PC-3 (cell line): Measurements from ENCODE around the gene CAMTA2. TPM values are rescaled to one million over a fixed set of nuclear protein-coding genes. Genes with fewer than 3 reads are reported as not detected.

Experiments
- ATAC-seq: fragments of 200-7000 bp; cut with Tn5 transposase; 2 replicates; pipeline ENCODE4 v1.9.1; 2020; ENCODE audit warnings: mild to moderate bottlenecking, moderate library complexity
- BruUV-seq: library from RNA; stranded (reverse); fragments of 400-500 nt; replicated peaks from 2 replicates; lab custom pipeline; 2021; lab: Mats Ljungman, UMichigan
- CTCF ChIA-PET: fragments of 300-600 bp; sonication (Branson Sonifier 250); formaldehyde crosslinking; loops from one replicate; lab custom pipeline; 2022; ENCODE audit warnings: antibody characterized with exemption; lab: Charles Lee
- POLR2A ChIA-PET: fragments of 300-600 bp; sonication (Branson Sonifier 250); formaldehyde crosslinking; loops from one replicate; lab custom pipeline; 2022; ENCODE audit warnings: antibody characterized with exemption; ENCODE audit not compliant: unreplicated experiment; lab: Charles Lee
- DNase-seq: peaks from one replicate; pipeline ENCODE4 v3.0.0-alpha.2; 2015
- H2AFZ ChIP-seq: fragments of 300-600 bp; sonication (generic); 2 replicates; pipeline ENCODE4 v1.6.0; 2016; ENCODE audit warnings: antibody characterized with exemption, low read length
- H3F3A ChIP-seq: fragments of 300-600 bp; sonication (generic); one replicate; pipeline ENCODE4 v1.6.0; 2017; ENCODE audit warnings: antibody characterized with exemption, low read length, control low read depth, mild to moderate bottlenecking; ENCODE audit not compliant: unreplicated experiment
- H3K27ac ChIP-seq: fragments of 300-600 bp; sonication (generic); 2 replicates; pipeline ENCODE4 v1.5.1; 2016; ENCODE audit warnings: mild to moderate bottlenecking, low read length
- H3K27me3 ChIP-seq: fragments of 300-600 bp; sonication (generic); 2 replicates; pipeline ENCODE4 v1.6.1; 2016; ENCODE audit warnings: low read length, mixed read lengths
- H3K36me3 ChIP-seq: fragments of 300-600 bp; sonication (generic); 2 replicates; pipeline ENCODE4 v1.6.1; 2016; ENCODE audit warnings: low read depth, mixed run types, low read length, mixed read lengths
- H3K4me1 ChIP-seq: fragments of 300-600 bp; sonication (generic); 2 replicates; pipeline ENCODE4 v1.5.1; 2016; ENCODE audit warnings: low read length; ENCODE audit not compliant: insufficient read depth
- H3K4me2 ChIP-seq: fragments of 300-600 bp; sonication (generic); 2 replicates; pipeline ENCODE4 v1.6.0; 2016; ENCODE audit warnings: low read length
- H3K4me3 ChIP-seq: fragments of 300-600 bp; sonication (generic); 2 replicates; pipeline ENCODE4 v1.5.1; 2016; ENCODE audit warnings: mild to moderate bottlenecking, low read length, mixed read lengths
- H3K79me2 ChIP-seq: fragments of 300-600 bp; sonication (generic); 2 replicates; pipeline ENCODE4 v1.6.1; 2017; ENCODE audit warnings: low read length, mixed read lengths
- H3K9ac ChIP-seq: fragments of 300-600 bp; sonication (generic); 2 replicates; pipeline ENCODE4 v1.6.0; 2016; ENCODE audit warnings: mild to moderate bottlenecking, low read length
- H3K9me2 ChIP-seq: fragments of 300-600 bp; sonication (generic); replicated peaks from 2 replicates; pipeline ENCODE4 v1.6.1; 2016; ENCODE audit warnings: mixed run types, low read length, mixed read lengths
- H3K9me3 ChIP-seq: fragments of 300-600 bp; sonication (generic); 2 replicates; pipeline ENCODE4 v1.6.1; 2016; ENCODE audit warnings: low read length, mixed read lengths
- H4K20me1 ChIP-seq: fragments of 300-600 bp; sonication (generic); 2 replicates; pipeline ENCODE4 v1.6.1; 2016; ENCODE audit warnings: low read length, mixed read lengths
- CTCF ChIP-seq: fragments of 300-600 bp; sonication (generic); conservative IDR thresholded peaks from 2 replicates; pipeline ENCODE4 v1.5.1; 2017; ENCODE audit warnings: antibody characterized with exemption, low read depth, mild to moderate bottlenecking, low read length
- EZH2 ChIP-seq: fragments of 300-600 bp; sonication (generic); IDR thresholded peaks from one replicate; pipeline ENCODE4 v1.6.1; 2017; ENCODE audit warnings: antibody characterized with exemption, mild to moderate bottlenecking, low read length; ENCODE audit not compliant: unreplicated experiment
- EZH2phosphoT487 ChIP-seq: fragments of 300-600 bp; sonication (generic); IDR thresholded peaks from 2 replicates; pipeline ENCODE4 v1.6.1; 2018; ENCODE audit warnings: mild to moderate bottlenecking, antibody characterized with exemption, low read length, borderline replicate concordance
- intact Hi-C: fragments of 100-400 bp; cut with micrococcal nuclease; formaldehyde crosslinking; loops from 2 replicates; pipeline ENCODE4 v1.9.0; 2023
- microRNA-seq: library from miRNA; unstranded; fragments of <30 nt; microRNA quantifications from one replicate; pipeline ENCODE4 v1.1.0, GENCODE V29; 2020; ENCODE audit not compliant: unreplicated experiment
- total RNA-seq: library from RNA; depleted of rRNA; stranded (reverse); fragments of >200 nt; gene quantifications from 2 replicates; pipeline ENCODE4 v1.2.3, GENCODE V29; 2014; rRNA removed

The CAMTA2 gene
- total RNA-seq, 1 experiment from 2014 or later: 6.2 TPM

GRCh38 chr17:4920351-4921048 lies 67.0 kb downstream of the CAMTA2 start:
- TF ChIP-seq CTCF (no peak), EZH2 (no peak), EZH2phosphoT487 (no peak)
- H3K36me3 ChIP-seq: no peaks in the 10 kb centered on the region
- intact Hi-C loops: no loop called here
- H3K9me3 ChIP-seq: no peaks in the 10 kb centered on the region
- no peaks in the 10 kb centered on the region for H3K27me3 ChIP-seq
- DNase-seq (no peak), ATAC-seq (no peak)
- no TSS peak for BruUV-seq
- H3K4me2 ChIP-seq: no peak overlapping the region
- no peak overlapping the region for H2AFZ ChIP-seq
- ChIA-PET CTCF (no interaction called here), POLR2A (no interaction called here)
- H3F3A ChIP-seq: no peaks in the 10 kb centered on the region
- no peaks in the 10 kb centered on the region for H4K20me1 ChIP-seq
- no peaks in the 10 kb centered on the region for H3K9me2 ChIP-seq
- no peaks in the 10 kb centered on the region for H3K4me1 ChIP-seq
- H3K9ac ChIP-seq: no peak overlapping the region
- H3K27ac ChIP-seq: no peak overlapping the region
- H3K4me3 ChIP-seq: no peak overlapping the region
- H3K79me2 ChIP-seq: no peaks in the 10 kb centered on the region

- no peaks in the 10 kb centered on the region for H3F3A ChIP-seq
- H3K4me3 ChIP-seq: no peak overlapping the region
- DNase-seq (no peak), ATAC-seq (no peak)
- no peaks in the 10 kb centered on the region for H3K27me3 ChIP-seq
- intact Hi-C loops: no loop called here
- POLR2A ChIA-PET: no interaction called here
- H3K36me3 ChIP-seq: no peaks in the 10 kb centered on the region
- no peak overlapping the region for H3K4me2 ChIP-seq
- H3K27ac ChIP-seq: no peak overlapping the region
- H3K9me2 ChIP-seq: no peaks in the 10 kb centered on the region
- H2AFZ ChIP-seq: no peak overlapping the region
- CTCF ChIA-PET: no interaction called here
- no peaks in the 10 kb centered on the region for H3K9me3 ChIP-seq
- TF ChIP-seq EZH2phosphoT487: no peak
- TF ChIP-seq EZH2: no peak
- no peak for TF ChIP-seq CTCF
- no peaks in the 10 kb centered on the region for H3K79me2 ChIP-seq
- no TSS peak for BruUV-seq
- no peaks in the 10 kb centered on the region for H3K4me1 ChIP-seq
- H3K9ac ChIP-seq: no peak overlapping the region
- H4K20me1 ChIP-seq: no peaks in the 10 kb centered on the region
These were observed 67.9 kb downstream of the CAMTA2 start for GRCh38 chr17:4919511-4920047.

Small RNA genes lying within 50 kb of the gene (microRNA-seq; reads per million reads assigned to microRNA genes)
- gene MIR6864: not detected
- gene MIR6865: not detected

Other genes starting within 250 kb of the CAMTA2 start
- 0.51 and 0.58 TPM in 2 replicates for gene ZMYND15, start 247.8 kb downstream of the CAMTA2 start, total RNA-seq
- 22.1 and 38.7 TPM in 2 replicates for gene CXCL16, start 247.7 kb downstream of the CAMTA2 start, total RNA-seq
- gene TM4SF5, start 215.8 kb downstream of the CAMTA2 start, total RNA-seq: not detected in 2 replicates
- 1.2 and 3.1 TPM in 2 replicates for gene VMO1, start 201.3 kb downstream of the CAMTA2 start, total RNA-seq
- 0.98 TPM in 1 of 2 replicates, not detected in the other for gene GLTPD2, start 198.7 kb downstream of the CAMTA2 start, total RNA-seq
- gene PSMB6, start 191.5 kb downstream of the CAMTA2 start, total RNA-seq: 281 and 405 TPM in 2 replicates
- gene PLD2, start 180.5 kb downstream of the CAMTA2 start, total RNA-seq: 24.3 and 27.3 TPM in 2 replicates
- 44.5 and 64.8 TPM in 2 replicates for gene MINK1, start 154.3 kb downstream of the CAMTA2 start, total RNA-seq
- gene C17orf107, start 88.1 kb downstream of the CAMTA2 start, total RNA-seq: 0.35 and 0.36 TPM in 2 replicates
- 0.11 TPM in 1 of 2 replicates, not detected in the other for gene CHRNE, start 84.6 kb downstream of the CAMTA2 start, total RNA-seq
- not detected in 2 replicates for gene GP1BA, start 55.4 kb downstream of the CAMTA2 start, total RNA-seq
- 64.3 and 72.1 TPM in 2 replicates for gene SLC25A11, start 47.6 kb downstream of the CAMTA2 start, total RNA-seq
- 37.8 and 43.1 TPM in 2 replicates for gene RNF167, start 47.4 kb downstream of the CAMTA2 start, total RNA-seq
- 1,914 and 2,339 TPM in 2 replicates for gene PFN1, start 39.1 kb downstream of the CAMTA2 start, total RNA-seq
- gene ENO3, start 36.6 kb downstream of the CAMTA2 start, total RNA-seq: 2.4 and 7.5 TPM in 2 replicates
- gene SPAG7, start 19.9 kb downstream of the CAMTA2 start, total RNA-seq: 44.1 and 48.4 TPM in 2 replicates
- gene INCA1, start 9.8 kb upstream of the CAMTA2 start, total RNA-seq: not detected in 2 replicates
- 60.9 and 67.9 TPM in 2 replicates for gene KIF1C, start 10.3 kb upstream of the CAMTA2 start, total RNA-seq
- gene SLC52A1, start 47.8 kb upstream of the CAMTA2 start, total RNA-seq: not detected in 2 replicates
- 0.58 and 0.84 TPM in 2 replicates for gene ZFP3, start 90.8 kb upstream of the CAMTA2 start, total RNA-seq
- gene ZNF232, start 124.2 kb upstream of the CAMTA2 start, total RNA-seq: 3.5 and 4.7 TPM in 2 replicates
- gene USP6, start 128.4 kb upstream of the CAMTA2 start, total RNA-seq: not detected in 2 replicates
- gene ZNF594, start 204.2 kb upstream of the CAMTA2 start, total RNA-seq: 1.7 and 9.4 TPM in 2 replicates
- gene SCIMP, start 247.2 kb upstream of the CAMTA2 start, total RNA-seq: not detected in 2 replicates